ENCODE results near the gene ATP2C2. TPM values are rescaled to one million over a fixed set of nuclear protein-coding genes. Genes with fewer than 3 reads are reported as not detected.

ATP2C2 gene
- total RNA-seq, 4 donors from 2014 or later, result 138 to 3,342 (median 155) TPM

DNA sequence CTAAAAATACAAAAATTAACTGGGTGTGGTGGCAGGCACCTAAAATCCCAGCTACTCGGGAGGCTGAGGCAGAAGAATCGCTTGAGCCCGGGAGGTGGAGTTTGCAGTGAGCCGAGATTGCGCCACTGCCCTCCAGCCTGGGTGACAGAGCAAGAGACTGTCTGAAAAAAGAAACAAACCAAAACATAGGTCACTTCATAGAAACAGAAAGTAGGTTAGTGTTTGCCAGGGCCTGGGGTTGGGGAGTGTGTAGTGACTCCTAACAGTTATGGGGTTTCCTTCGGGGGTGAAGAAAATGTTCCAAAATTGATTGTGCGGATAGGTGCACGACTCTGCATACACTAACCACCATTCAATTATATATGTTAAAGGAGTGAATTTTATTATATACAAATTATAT lies 59.2 kb downstream of the ATP2C2 start:
- Histone ChIP-seq H3K4me3 (no peak overlapping the region), H3K27ac (no peak overlapping the region), H3K4me1 (no peaks in the 10 kb centered on the region), H3K9me3 (no peaks in the 10 kb centered on the region), H3K27me3 (no peaks in the 10 kb centered on the region), H3K36me3 (no peaks in the 10 kb centered on the region)
- intact Hi-C loops (cut with DNase I; ENCODE audit: low total_unique reads) (no loop called here), in situ Hi-C loops (cut with MboI; ENCODE audit: low pct_ligation_motif_present in 1 of 4, low pct_unique_long_range_greater_than_20kb in 1 of 4, low sequenced_read_pairs in 3 of 4) (no loop called here)
- 59 to 77% methylated on average over 3 to 8 of the region's 8 CpGs for WGBS, 2 donors (ENCODE audit: low coverage in 1 of 2)
- TF ChIP-seq CTCF (IDR thresholded peaks at IDR 0.05) (no peak), POLR2A (IDR thresholded peaks at IDR 0.05) (no peak), EP300 (IDR thresholded peaks at IDR 0.05; ENCODE audit: low read depth) (no peak)
- no peak for DNase-seq

GRCh38 chr16:84430860-84431259 lies 62.5 kb downstream of the ATP2C2 start:
- intact Hi-C loops (cut with DNase I; ENCODE audit: low total_unique reads), result no loop called here
- no peak for TF ChIP-seq POLR2A (IDR thresholded peaks at IDR 0.05)
- no peak for TF ChIP-seq EP300 (IDR thresholded peaks at IDR 0.05; ENCODE audit: low read depth)
- TF ChIP-seq POLR2AphosphoS5 (IDR thresholded peaks at IDR 0.05), result no peak
- no peak for TF ChIP-seq CTCF (IDR thresholded peaks at IDR 0.05)

DNA sequence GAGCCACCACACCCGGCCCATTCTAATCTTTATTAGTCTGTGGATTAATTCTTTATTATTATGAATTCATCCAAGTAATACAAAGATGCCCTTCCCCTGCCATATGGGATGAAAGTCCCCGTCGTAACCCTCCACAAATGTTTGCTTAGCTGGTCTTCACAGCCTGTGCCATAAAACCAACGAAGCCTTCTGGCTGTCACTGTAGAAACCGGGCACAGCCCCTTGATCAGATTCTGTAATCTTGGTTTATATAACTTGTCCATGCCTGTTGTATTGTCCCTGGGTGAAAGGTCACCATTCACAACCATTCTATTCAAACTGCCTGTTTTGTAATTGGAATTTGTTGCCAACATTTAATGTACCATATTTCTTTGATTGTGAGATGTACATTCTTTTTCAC lies 66.5 kb downstream of the ATP2C2 start:
- Histone ChIP-seq H3K27me3 (no peaks in the 10 kb centered on the region), H3K4me3 (no peak overlapping the region), H3K4me1 (peaks cover 0 to 18% (median 13%) of the 10 kb centered on the region in 4 donors), H3K27ac (peak overlapping the region; percentile 50 to 76 (median 68)), H3K9me3 (no peaks in the 10 kb centered on the region), H3K36me3 (no peaks in the 10 kb centered on the region)
- intact Hi-C loops (cut with DNase I; ENCODE audit: low total_unique reads), result no loop called here
- in situ Hi-C loops (cut with MboI; ENCODE audit: low pct_ligation_motif_present in 1 of 4, low pct_unique_long_range_greater_than_20kb in 1 of 4, low sequenced_read_pairs in 3 of 4), result no loop called here
- WGBS, 2 donors (ENCODE audit: low coverage in 1 of 2), result 31 to 49% methylated on average over 3 to 5 of the region's 5 CpGs
- peak; percentile 74 for DNase-seq
- TF ChIP-seq CTCF (IDR thresholded peaks at IDR 0.05), result no peak
- no peak for TF ChIP-seq POLR2A (IDR thresholded peaks at IDR 0.05)
- TF ChIP-seq EP300 (IDR thresholded peaks at IDR 0.05; ENCODE audit: low read depth), result no peak
- peak; percentile 34 to 53 (median 43) for TF ChIP-seq POLR2AphosphoS5 (IDR thresholded peaks at IDR 0.05)

More at GRCh38 chr16:84430860-84431259, 62.5 kb downstream of the ATP2C2 start:
- no peak for DNase-seq
- Histone ChIP-seq H3K4me1 (peaks cover 0 to 15% (median 9%) of the 10 kb centered on the region in 4 donors), H3K9me3 (no peaks in the 10 kb centered on the region), H3K27ac (no peak overlapping the region), H3K27me3 (no peaks in the 10 kb centered on the region), H3K4me3 (no peak overlapping the region), H3K36me3 (no peaks in the 10 kb centered on the region)
- WGBS, 2 donors (ENCODE audit: low coverage in 1 of 2), result 81 to 89% methylated on average over 1 to 4 of the region's 4 CpGs
- in situ Hi-C loops (cut with MboI; ENCODE audit: low pct_ligation_motif_present in 1 of 4, low pct_unique_long_range_greater_than_20kb in 1 of 4, low sequenced_read_pairs in 3 of 4), result no loop called here

DNA sequence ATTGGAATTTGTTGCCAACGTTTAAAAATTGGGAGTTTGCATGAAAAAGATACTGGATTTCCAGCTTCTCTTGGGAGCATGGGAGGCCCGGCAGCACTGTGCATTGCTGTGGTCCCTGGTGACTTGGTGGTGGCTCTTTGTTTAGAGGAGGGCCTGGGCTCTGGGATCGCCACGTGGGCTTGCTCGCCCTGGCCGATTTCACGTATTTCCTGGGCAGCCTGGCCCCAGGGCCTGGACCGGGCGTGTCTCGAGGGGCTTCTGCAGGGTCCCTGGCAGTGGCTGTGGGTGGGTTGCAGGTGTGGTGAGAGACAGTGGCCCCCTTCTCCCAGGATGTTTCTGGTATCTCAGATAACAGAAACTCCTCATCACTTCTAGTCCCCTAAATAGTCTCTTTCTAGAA lies 67.9 kb downstream of the ATP2C2 start:
- DNase-seq, result no peak
- peak overlapping the region in 2 of 4 donors; percentile 75 to 76 for H3K27ac ChIP-seq
- intact Hi-C loops (cut with DNase I; ENCODE audit: low total_unique reads) (no loop called here), in situ Hi-C loops (cut with MboI; ENCODE audit: low pct_ligation_motif_present in 1 of 4, low pct_unique_long_range_greater_than_20kb in 1 of 4, low sequenced_read_pairs in 3 of 4) (no loop called here)
- TF ChIP-seq POLR2A (IDR thresholded peaks at IDR 0.05) (no peak), CTCF (IDR thresholded peaks at IDR 0.05) (no peak), EP300 (IDR thresholded peaks at IDR 0.05; ENCODE audit: low read depth) (no peak), POLR2AphosphoS5 (IDR thresholded peaks at IDR 0.05) (no peak)
- no peaks in the 10 kb centered on the region for H3K36me3 ChIP-seq
- H3K4me3 ChIP-seq, result no peak overlapping the region
- H3K27me3 ChIP-seq, result no peaks in the 10 kb centered on the region
- H3K9me3 ChIP-seq, result no peaks in the 10 kb centered on the region
- 71% methylated on average over 10 of the region's 10 CpGs; no CpG with 5 or more reads in 1 of the 2 donors for WGBS, 2 donors (ENCODE audit: low coverage in 1 of 2)
- H3K4me1 ChIP-seq, result peaks cover 0 to 18% (median 13%) of the 10 kb centered on the region in 4 donors
